Measurements from ENCODE around the gene IGSF9.

IGSF9 gene

DNA sequence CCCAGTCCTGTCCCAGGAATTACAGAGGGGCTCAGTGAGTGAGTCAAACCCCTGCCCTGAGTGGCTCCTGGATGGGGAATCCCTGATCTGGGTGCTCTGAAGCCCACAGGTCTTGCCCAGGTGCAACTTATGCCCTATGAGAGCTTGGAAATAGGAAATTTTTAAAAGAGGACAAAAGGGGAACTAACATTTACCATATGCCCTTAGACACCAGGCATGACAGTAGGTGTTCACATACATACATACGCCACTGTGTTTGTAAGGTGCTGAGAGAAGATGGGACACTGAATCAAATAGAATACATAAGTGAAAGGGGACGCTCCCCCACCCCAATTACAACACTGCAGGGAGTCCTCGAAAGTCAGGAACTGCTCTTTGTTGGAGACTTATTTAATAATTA is 46.9 kb downstream of the IGSF9 start:
- Histone ChIP-seq H3K4me1 (ENCODE audit: control insufficient read depth in 2 of 2, insufficient read depth in 2 of 2, low read length in 2 of 2) (peaks cover 10 to 12% of the 10 kb centered on the region in 2 donors), H3K9me3 (ENCODE audit: control insufficient read depth in 2 of 2, low read length in 2 of 2) (no peaks in the 10 kb centered on the region), H3K36me3 (ENCODE audit: control insufficient read depth in 2 of 2, insufficient read depth in 2 of 2, low read length in 2 of 2) (no peaks in the 10 kb centered on the region), H3K27ac (ENCODE audit: low read depth in 2 of 2, low read length in 2 of 2) (no peak overlapping the region), H3K27me3 (ENCODE audit: control insufficient read depth in 2 of 2, insufficient read depth in 2 of 2, low read length in 2 of 2) (no peaks in the 10 kb centered on the region), H3K4me3 (ENCODE audit: low read length in 2 of 2) (no peak overlapping the region), H3K9ac (ENCODE audit: low read depth in 1 of 2, low read length in 2 of 2) (no peak overlapping the region)

GRCh38 chr1:159897962-159898361 is 47.5 kb downstream of the IGSF9 start:
- H3K9me3 ChIP-seq (ENCODE audit: control insufficient read depth in 2 of 2, low read length in 2 of 2): no peaks in the 10 kb centered on the region
- no peaks in the 10 kb centered on the region for H3K36me3 ChIP-seq (ENCODE audit: control insufficient read depth in 2 of 2, insufficient read depth in 2 of 2, low read length in 2 of 2)
- no peak overlapping the region for H3K9ac ChIP-seq (ENCODE audit: low read depth in 1 of 2, low read length in 2 of 2)
- no peak overlapping the region for H3K27ac ChIP-seq (ENCODE audit: low read depth in 2 of 2, low read length in 2 of 2)
- no peak overlapping the region for H3K4me3 ChIP-seq (ENCODE audit: low read length in 2 of 2)
- peaks cover 10 to 12% of the 10 kb centered on the region in 2 donors for H3K4me1 ChIP-seq (ENCODE audit: control insufficient read depth in 2 of 2, insufficient read depth in 2 of 2, low read length in 2 of 2)
- no peaks in the 10 kb centered on the region for H3K27me3 ChIP-seq (ENCODE audit: control insufficient read depth in 2 of 2, insufficient read depth in 2 of 2, low read length in 2 of 2)

DNA sequence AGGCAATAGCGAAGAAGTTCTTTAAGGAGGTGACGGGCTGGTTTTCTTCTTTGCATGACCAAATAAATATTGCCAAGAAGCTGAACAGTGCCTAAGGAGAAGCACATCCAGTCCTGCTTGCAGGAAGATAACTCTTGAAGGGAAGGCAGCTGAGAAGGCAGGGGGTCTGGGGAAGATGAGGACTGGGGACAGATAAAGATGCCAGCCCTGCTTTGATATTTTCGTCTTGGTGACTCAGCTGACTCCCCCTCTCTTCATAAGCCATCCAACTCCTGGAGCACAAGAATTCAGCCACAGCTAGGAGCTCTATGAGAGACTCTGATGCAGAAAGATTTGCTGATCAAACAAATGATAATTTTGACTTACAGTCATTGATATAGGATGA is 48.9 kb downstream of the IGSF9 start:
- Histone ChIP-seq H3K27me3 (ENCODE audit: control insufficient read depth in 2 of 2, insufficient read depth in 2 of 2, low read length in 2 of 2) (no peaks in the 10 kb centered on the region), H3K9me3 (ENCODE audit: control insufficient read depth in 2 of 2, low read length in 2 of 2) (no peaks in the 10 kb centered on the region), H3K4me1 (ENCODE audit: control insufficient read depth in 2 of 2, insufficient read depth in 2 of 2, low read length in 2 of 2) (peaks cover 10 to 12% of the 10 kb centered on the region in 2 donors), H3K36me3 (ENCODE audit: control insufficient read depth in 2 of 2, insufficient read depth in 2 of 2, low read length in 2 of 2) (no peaks in the 10 kb centered on the region), H3K4me3 (ENCODE audit: low read length in 2 of 2) (no peak overlapping the region), H3K9ac (ENCODE audit: low read depth in 1 of 2, low read length in 2 of 2) (no peak overlapping the region), H3K27ac (ENCODE audit: low read depth in 2 of 2, low read length in 2 of 2) (peak overlapping the region in 1 of 2 donors; percentile 1)

GRCh38 chr1:159895836-159896545 is 49.4 kb downstream of the IGSF9 start:
- Histone ChIP-seq H3K27me3 (ENCODE audit: control insufficient read depth in 2 of 2, insufficient read depth in 2 of 2, low read length in 2 of 2) (no peaks in the 10 kb centered on the region), H3K9me3 (ENCODE audit: control insufficient read depth in 2 of 2, low read length in 2 of 2) (no peaks in the 10 kb centered on the region), H3K27ac (ENCODE audit: low read depth in 2 of 2, low read length in 2 of 2) (peak overlapping the region in 1 of 2 donors; percentile 1), H3K4me1 (ENCODE audit: control insufficient read depth in 2 of 2, insufficient read depth in 2 of 2, low read length in 2 of 2) (peaks cover 9 to 12% of the 10 kb centered on the region in 2 donors), H3K36me3 (ENCODE audit: control insufficient read depth in 2 of 2, insufficient read depth in 2 of 2, low read length in 2 of 2) (no peaks in the 10 kb centered on the region), H3K9ac (ENCODE audit: low read depth in 1 of 2, low read length in 2 of 2) (no peak overlapping the region), H3K4me3 (ENCODE audit: low read length in 2 of 2) (no peak overlapping the region)

DNA sequence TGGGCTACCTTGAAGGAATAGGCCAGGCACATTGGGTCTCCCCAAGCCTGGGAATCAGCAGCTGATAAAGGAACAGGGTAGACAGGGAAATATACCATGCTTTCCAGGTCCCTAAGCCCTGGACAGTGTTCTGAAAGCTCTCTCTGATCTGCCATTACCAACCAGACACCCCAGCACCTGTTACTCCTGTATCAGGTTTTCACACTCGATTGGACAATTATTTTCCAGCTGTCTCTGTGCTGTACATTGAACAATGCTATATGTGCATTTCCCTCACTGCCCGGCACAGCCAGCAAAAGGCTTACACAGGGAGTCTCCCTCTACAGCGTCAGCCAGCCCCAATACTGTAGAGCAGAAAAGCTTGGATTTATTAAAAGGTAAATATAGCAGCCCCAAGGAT is 50.1 kb downstream of the IGSF9 start:
- Histone ChIP-seq H3K4me3 (ENCODE audit: low read length in 2 of 2) (no peak overlapping the region), H3K9me3 (ENCODE audit: control insufficient read depth in 2 of 2, low read length in 2 of 2) (no peaks in the 10 kb centered on the region), H3K4me1 (ENCODE audit: control insufficient read depth in 2 of 2, insufficient read depth in 2 of 2, low read length in 2 of 2) (peaks cover 4 to 7% of the 10 kb centered on the region in 2 donors), H3K27me3 (ENCODE audit: control insufficient read depth in 2 of 2, insufficient read depth in 2 of 2, low read length in 2 of 2) (no peaks in the 10 kb centered on the region), H3K36me3 (ENCODE audit: control insufficient read depth in 2 of 2, insufficient read depth in 2 of 2, low read length in 2 of 2) (no peaks in the 10 kb centered on the region), H3K27ac (ENCODE audit: low read depth in 2 of 2, low read length in 2 of 2) (no peak overlapping the region), H3K9ac (ENCODE audit: low read depth in 1 of 2, low read length in 2 of 2) (no peak overlapping the region)

DNA sequence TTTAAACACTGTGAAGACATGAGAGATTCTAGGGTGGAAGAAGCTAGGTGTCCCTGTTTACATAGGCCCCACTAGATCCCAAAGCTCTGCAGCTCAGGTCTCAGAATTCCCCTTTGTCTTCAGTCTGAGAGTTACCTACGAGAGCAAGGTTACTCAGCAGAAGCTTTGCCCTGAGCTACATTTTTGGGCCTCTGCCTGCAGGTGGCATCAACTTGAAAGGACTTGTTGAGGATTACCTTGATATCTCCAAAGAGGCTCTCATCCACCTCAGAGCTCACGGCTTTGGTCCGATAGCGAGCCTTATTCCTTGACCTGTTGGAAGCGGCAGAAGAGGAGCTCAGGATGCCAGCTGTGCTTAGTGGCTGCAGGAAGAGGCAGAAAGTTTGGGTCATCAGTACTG is 52.5 kb downstream of the IGSF9 start:
- Histone ChIP-seq H3K27ac (ENCODE audit: low read depth in 2 of 2, low read length in 2 of 2) (no peak overlapping the region), H3K4me1 (ENCODE audit: control insufficient read depth in 2 of 2, insufficient read depth in 2 of 2, low read length in 2 of 2) (peaks cover 0 to 4% of the 10 kb centered on the region in 2 donors), H3K9me3 (ENCODE audit: control insufficient read depth in 2 of 2, low read length in 2 of 2) (no peaks in the 10 kb centered on the region), H3K36me3 (ENCODE audit: control insufficient read depth in 2 of 2, insufficient read depth in 2 of 2, low read length in 2 of 2) (no peaks in the 10 kb centered on the region), H3K27me3 (ENCODE audit: control insufficient read depth in 2 of 2, insufficient read depth in 2 of 2, low read length in 2 of 2) (no peaks in the 10 kb centered on the region), H3K9ac (ENCODE audit: low read depth in 1 of 2, low read length in 2 of 2) (no peak overlapping the region), H3K4me3 (ENCODE audit: low read length in 2 of 2) (no peak overlapping the region)

GRCh38 chr1:159891275-159892157 is 53.9 kb downstream of the IGSF9 start:
- H3K9ac ChIP-seq (ENCODE audit: low read depth in 1 of 2, low read length in 2 of 2): no peak overlapping the region
- H3K36me3 ChIP-seq (ENCODE audit: control insufficient read depth in 2 of 2, insufficient read depth in 2 of 2, low read length in 2 of 2): no peaks in the 10 kb centered on the region
- no peaks in the 10 kb centered on the region for H3K9me3 ChIP-seq (ENCODE audit: control insufficient read depth in 2 of 2, low read length in 2 of 2)
- H3K4me3 ChIP-seq (ENCODE audit: low read length in 2 of 2): no peak overlapping the region
- no peaks in the 10 kb centered on the region for H3K27me3 ChIP-seq (ENCODE audit: control insufficient read depth in 2 of 2, insufficient read depth in 2 of 2, low read length in 2 of 2)
- H3K27ac ChIP-seq (ENCODE audit: low read depth in 2 of 2, low read length in 2 of 2): no peak overlapping the region
- peaks cover 0 to 4% of the 10 kb centered on the region in 2 donors for H3K4me1 ChIP-seq (ENCODE audit: control insufficient read depth in 2 of 2, insufficient read depth in 2 of 2, low read length in 2 of 2)

- peak overlapping the region in 1 of 2 donors; percentile 24 for H3K27ac ChIP-seq (ENCODE audit: low read depth in 2 of 2, low read length in 2 of 2)
- no peaks in the 10 kb centered on the region for H3K27me3 ChIP-seq (ENCODE audit: control insufficient read depth in 2 of 2, insufficient read depth in 2 of 2, low read length in 2 of 2)
- H3K36me3 ChIP-seq (ENCODE audit: control insufficient read depth in 2 of 2, insufficient read depth in 2 of 2, low read length in 2 of 2): no peaks in the 10 kb centered on the region
- peaks cover 0 to 4% of the 10 kb centered on the region in 2 donors for H3K4me1 ChIP-seq (ENCODE audit: control insufficient read depth in 2 of 2, insufficient read depth in 2 of 2, low read length in 2 of 2)
- no peaks in the 10 kb centered on the region for H3K9me3 ChIP-seq (ENCODE audit: control insufficient read depth in 2 of 2, low read length in 2 of 2)
- H3K4me3 ChIP-seq (ENCODE audit: low read length in 2 of 2): no peak overlapping the region
- H3K9ac ChIP-seq (ENCODE audit: low read depth in 1 of 2, low read length in 2 of 2): no peak overlapping the region
Observed at GRCh38 chr1:159890390-159890789, 55.0 kb downstream of the IGSF9 start.

- H3K36me3 ChIP-seq (ENCODE audit: control insufficient read depth in 2 of 2, insufficient read depth in 2 of 2, low read length in 2 of 2): no peaks in the 10 kb centered on the region
- H3K4me3 ChIP-seq (ENCODE audit: low read length in 2 of 2): no peak overlapping the region
- H3K4me1 ChIP-seq (ENCODE audit: control insufficient read depth in 2 of 2, insufficient read depth in 2 of 2, low read length in 2 of 2): peaks cover 0 to 4% of the 10 kb centered on the region in 2 donors
- no peaks in the 10 kb centered on the region for H3K27me3 ChIP-seq (ENCODE audit: control insufficient read depth in 2 of 2, insufficient read depth in 2 of 2, low read length in 2 of 2)
- H3K9me3 ChIP-seq (ENCODE audit: control insufficient read depth in 2 of 2, low read length in 2 of 2): no peaks in the 10 kb centered on the region
- H3K9ac ChIP-seq (ENCODE audit: low read depth in 1 of 2, low read length in 2 of 2): no peak overlapping the region
- H3K27ac ChIP-seq (ENCODE audit: low read depth in 2 of 2, low read length in 2 of 2): peak overlapping the region in 1 of 2 donors; percentile 46
Observed at GRCh38 chr1:159889821-159890252, 55.6 kb downstream of the IGSF9 start.

DNA sequence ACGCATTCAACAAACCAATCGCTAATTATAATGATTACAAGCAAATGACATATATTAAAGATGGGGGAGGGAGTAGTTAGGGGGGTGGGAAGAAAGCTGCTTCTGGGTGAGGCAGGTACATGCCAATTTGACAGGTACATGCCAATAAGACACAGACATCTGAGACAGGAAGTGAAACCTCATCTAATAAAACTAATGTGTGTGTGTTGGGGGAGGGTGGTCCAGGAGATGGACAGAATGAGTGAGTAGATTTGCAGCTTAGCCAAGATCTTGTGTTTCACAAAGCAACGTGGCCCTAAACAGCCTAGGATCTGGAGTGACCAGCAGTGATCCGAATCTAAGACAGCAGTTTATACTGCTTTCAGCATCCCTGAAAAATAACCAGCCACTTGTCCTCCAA is 56.2 kb downstream of the IGSF9 start:
- Histone ChIP-seq H3K27ac (ENCODE audit: low read depth in 2 of 2, low read length in 2 of 2) (peak overlapping the region in 1 of 2 donors; percentile 46), H3K4me1 (ENCODE audit: control insufficient read depth in 2 of 2, insufficient read depth in 2 of 2, low read length in 2 of 2) (peaks cover 0 to 4% of the 10 kb centered on the region in 2 donors), H3K27me3 (ENCODE audit: control insufficient read depth in 2 of 2, insufficient read depth in 2 of 2, low read length in 2 of 2) (no peaks in the 10 kb centered on the region), H3K4me3 (ENCODE audit: low read length in 2 of 2) (no peak overlapping the region), H3K36me3 (ENCODE audit: control insufficient read depth in 2 of 2, insufficient read depth in 2 of 2, low read length in 2 of 2) (no peaks in the 10 kb centered on the region), H3K9ac (ENCODE audit: low read depth in 1 of 2, low read length in 2 of 2) (no peak overlapping the region), H3K9me3 (ENCODE audit: control insufficient read depth in 2 of 2, low read length in 2 of 2) (no peaks in the 10 kb centered on the region)
